Measurements from ENCODE around the gene CCDC158. TPM values are rescaled to one million over a fixed set of nuclear protein-coding genes. Genes with fewer than 3 reads are reported as not detected.

Gene CCDC158
- total RNA-seq, 2 experiments from 2014 or later: not detected

DNA sequence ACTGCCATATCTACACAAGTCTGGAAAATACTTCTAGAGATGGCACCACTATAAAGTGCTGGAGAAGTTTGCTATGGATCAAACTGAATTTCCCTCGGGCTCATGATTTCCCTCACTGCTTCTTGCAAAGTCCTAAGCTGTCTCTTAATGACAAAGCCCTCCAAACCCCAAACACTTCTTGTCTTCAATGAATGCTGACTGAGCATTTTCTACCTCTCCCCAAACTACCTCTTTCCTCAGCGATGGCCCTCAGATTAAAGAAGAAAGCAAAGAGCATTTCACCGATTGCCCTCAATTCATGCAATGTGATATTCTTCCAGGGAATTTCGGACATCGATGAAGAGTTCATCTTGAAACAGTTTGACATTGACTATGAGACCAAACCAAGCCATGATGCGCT, 149.7 kb downstream of the CCDC158 start:
- Mint-ChIP-seq H3K4me3 (no peak overlapping the region), H3K9me3 (no peaks in the 10 kb centered on the region), H3K27ac (no peak overlapping the region), H3K27me3 (ENCODE audit: low read depth) (peaks cover 5% of the 10 kb centered on the region), H3K36me3 (ENCODE audit: low read depth) (no peaks in the 10 kb centered on the region), H3K4me1 (ENCODE audit: low read depth) (no peaks in the 10 kb centered on the region)
- CTCF ChIA-PET: interaction anchor here (1.1 kb wide), 1 partner anchor 106 kb away, joined by 3 read pairs; no protein-coding TSS in a partner anchor
- intact Hi-C loops (cut with micrococcal nuclease): no loop called here
- DNase-seq: no peak

GRCh38 chr4:76270244-76271175, 150.4 kb downstream of the CCDC158 start:
- CTCF ChIA-PET: interaction anchor here (0.6 to 1.1 kb wide), 3 partner anchors 85 to 120 kb away, joined by 3 to 4 read pairs (median 4); no protein-coding TSS in a partner anchor
- Mint-ChIP-seq H3K36me3 (ENCODE audit: low read depth) (no peaks in the 10 kb centered on the region), H3K27me3 (ENCODE audit: low read depth) (peaks cover 3% of the 10 kb centered on the region), H3K4me3 (no peak overlapping the region), H3K27ac (no peak overlapping the region), H3K4me1 (ENCODE audit: low read depth) (no peaks in the 10 kb centered on the region), H3K9me3 (no peaks in the 10 kb centered on the region)
- intact Hi-C loops (cut with micrococcal nuclease): no loop called here
- DNase-seq: no peak

DNA sequence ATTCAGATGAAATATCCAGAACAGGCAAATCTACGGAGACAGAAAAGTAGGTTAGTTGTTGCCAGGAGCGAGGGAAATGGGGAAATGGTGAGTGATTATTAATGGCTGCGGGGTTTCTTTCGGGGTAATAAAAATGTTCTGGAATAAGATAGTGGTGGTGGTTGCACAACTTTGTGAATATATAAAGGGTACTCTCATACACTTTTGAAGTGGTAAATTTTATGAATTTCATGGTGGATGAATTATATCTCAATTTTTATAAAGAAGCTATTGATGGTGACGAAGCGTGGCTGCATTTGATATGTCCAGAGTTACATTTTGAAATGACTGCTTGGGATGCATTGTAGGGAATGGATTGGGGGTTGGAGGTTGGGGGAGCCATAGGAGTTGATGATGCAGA, 153.1 kb downstream of the CCDC158 start:
- Mint-ChIP-seq H3K27ac (no peak overlapping the region), H3K9me3 (no peaks in the 10 kb centered on the region), H3K36me3 (ENCODE audit: low read depth) (no peaks in the 10 kb centered on the region), H3K4me1 (ENCODE audit: low read depth) (no peaks in the 10 kb centered on the region), H3K4me3 (no peak overlapping the region), H3K27me3 (ENCODE audit: low read depth) (peaks cover 3% of the 10 kb centered on the region)
- DNase-seq: no peak
- CTCF ChIA-PET: no interaction called here
- intact Hi-C loops (cut with micrococcal nuclease): no loop called here

DNA sequence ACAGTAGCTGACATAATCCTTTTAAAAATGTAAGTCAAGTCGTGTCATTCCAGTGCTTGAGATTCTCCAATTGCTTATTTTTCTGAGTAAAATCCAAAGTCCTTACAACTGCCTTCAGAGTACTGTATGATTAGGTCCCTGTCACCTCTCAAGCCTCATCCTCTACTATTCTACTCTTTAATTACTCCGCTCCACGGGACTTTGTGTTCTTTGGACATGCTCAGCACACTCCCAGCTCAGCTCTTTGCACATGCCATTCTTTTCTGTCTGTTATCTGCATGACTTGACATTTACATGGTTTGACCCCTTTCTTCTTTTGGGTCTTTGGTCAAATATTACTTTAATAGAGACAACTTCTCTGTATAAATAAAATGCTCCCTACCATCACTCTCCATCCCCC, 154.3 kb downstream of the CCDC158 start:
- intact Hi-C loops (cut with micrococcal nuclease): no loop called here
- H3K36me3 Mint-ChIP-seq (ENCODE audit: low read depth): no peaks in the 10 kb centered on the region
- H3K27ac Mint-ChIP-seq: no peak overlapping the region
- CTCF ChIA-PET: no interaction called here
- H3K4me3 Mint-ChIP-seq: no peak overlapping the region
- H3K27me3 Mint-ChIP-seq (ENCODE audit: low read depth): peaks cover 3% of the 10 kb centered on the region
- H3K4me1 Mint-ChIP-seq (ENCODE audit: low read depth): no peaks in the 10 kb centered on the region
- H3K9me3 Mint-ChIP-seq: no peaks in the 10 kb centered on the region
- no peak for DNase-seq

- Mint-ChIP-seq H3K27ac (no peak overlapping the region), H3K4me3 (no peak overlapping the region), H3K9me3 (no peaks in the 10 kb centered on the region), H3K4me1 (ENCODE audit: low read depth) (no peaks in the 10 kb centered on the region), H3K36me3 (ENCODE audit: low read depth) (no peaks in the 10 kb centered on the region), H3K27me3 (ENCODE audit: low read depth) (peaks cover 2% of the 10 kb centered on the region)
- intact Hi-C loops (cut with micrococcal nuclease): no loop called here
- no peak for DNase-seq
- CTCF ChIA-PET: no interaction called here
Measured at GRCh38 chr4:76265631-76266218, 155.2 kb downstream of the CCDC158 start.

Other genes starting within 250 kb of the CCDC158 start
- gene SCARB2, start 207.3 kb downstream of the CCDC158 start, total RNA-seq: 1 to 10 TPM; 5.4 to 7.8 TPM
- not detected for gene FAM47E, start 169.4 kb downstream of the CCDC158 start, total RNA-seq
- gene STBD1, start 114.4 kb downstream of the CCDC158 start, total RNA-seq: not detected
- under 1 TPM; 0.12 to 0.21 TPM for gene SHROOM3, start 14.1 kb upstream of the CCDC158 start, total RNA-seq

Measured in activated naive CD4-positive, alpha-beta T cell treated with anti-CD3 and anti-CD28 coated beads for 36 hours (primary cell).